Fibroblast of lung (primary cell): ENCODE results near the gene IRGQ. TPM values are rescaled to one million over a fixed set of nuclear protein-coding genes. Genes with fewer than 3 reads are reported as not detected.

Experiments
- DNase-seq, 2 donors: peaks; one replicate each; pipeline versions ENCODE4 v3.0.0 to v3.0.0-alpha.2; 2010; ENCODE audit warnings: low read depth in 2 of 2
- H2AFZ ChIP-seq: 2 replicates; pipeline ENCODE4 v1.5.1; 2012; ENCODE audit warnings: low read length, control low read depth, inconsistent platforms
- H3K27ac ChIP-seq: 2 replicates; pipeline ENCODE4 v1.5.1; 2011; ENCODE audit warnings: low read length, control low read depth; ENCODE audit not compliant: insufficient read depth
- H3K27me3 ChIP-seq: 2 replicates; pipeline ENCODE4 v1.5.1; 2011; ENCODE audit warnings: mild to moderate bottlenecking, low read length; ENCODE audit not compliant: control insufficient read depth, insufficient read depth
- H3K36me3 ChIP-seq: 2 replicates; pipeline ENCODE4 v1.5.1; 2011; ENCODE audit warnings: low read length; ENCODE audit not compliant: control insufficient read depth, insufficient read depth
- H3K4me1 ChIP-seq: 2 replicates; pipeline ENCODE4 v1.5.1; 2011; ENCODE audit warnings: low read length; ENCODE audit not compliant: control insufficient read depth, insufficient read depth; ENCODE audit errors: extremely low read depth
- H3K4me2 ChIP-seq: 2 replicates; pipeline ENCODE4 v1.5.1; 2011; ENCODE audit warnings: low read length, control low read depth; ENCODE audit not compliant: insufficient read depth; ENCODE audit errors: extremely low read depth
- H3K4me3 ChIP-seq, 4 experiments: fragments of 200-600 bp in 1 of 4; sonication (generic) in 1 of 4; replicated peaks in 1 of 4; 2 replicates each; pipeline ENCODE4 v1.5.1; 2011 to 2016; ENCODE audit warnings: low read length in 4 of 4, low read depth in 3 of 4, mild to moderate bottlenecking in 3 of 4, control low read depth in 2 of 4, inconsistent platforms in 1 of 4, mixed read lengths in 1 of 4; ENCODE audit not compliant: insufficient read depth in 1 of 4; ENCODE audit errors: control extremely low read depth in 1 of 4
- H3K79me2 ChIP-seq: 2 replicates; pipeline ENCODE4 v1.5.1; 2012; ENCODE audit warnings: mild to moderate bottlenecking, low read length, inconsistent platforms; ENCODE audit not compliant: control insufficient read depth, insufficient read depth
- H3K9ac ChIP-seq: 2 replicates; pipeline ENCODE4 v1.5.1; 2011; ENCODE audit warnings: mild to moderate bottlenecking, low read length, control low read depth; ENCODE audit not compliant: insufficient read depth
- H3K9me3 ChIP-seq: 2 replicates; pipeline ENCODE4 v1.5.1; 2012; ENCODE audit warnings: low read depth, low read length; ENCODE audit not compliant: control insufficient read depth, insufficient read depth
- H4K20me1 ChIP-seq: 2 replicates; pipeline ENCODE4 v1.5.1; 2011; ENCODE audit warnings: low read length; ENCODE audit not compliant: control insufficient read depth, insufficient read depth; ENCODE audit errors: extremely low read depth
- EZH2 ChIP-seq: IDR thresholded peaks from 2 replicates; pipeline ENCODE4 v1.5.1; 2012; ENCODE audit warnings: low read length, control low read depth, mild to moderate bottlenecking; ENCODE audit errors: missing control alignments
- polyA plus RNA-seq, 2 donors: library from polyadenylated mRNA; depleted of rRNA in 1 of 2; stranded (reverse) in 1 of 2; unstranded in 1 of 2; fragments of >200 nt; gene quantifications; 2 replicates each; pipeline ENCODE4 v1.2.1, GENCODE V29; 2011 to 2012; ENCODE audit warnings: missing spikeins in 1 of 2
- total RNA-seq: library from RNA; depleted of rRNA; stranded (reverse); fragments of >200 nt; gene quantifications from 2 replicates; pipeline ENCODE4 v1.2.1, GENCODE V29; 2014
- TF ChIP-seq, protein P1 (sequence below), 2 donors: IDR thresholded peaks in 1 of 2; conservative IDR thresholded peaks in 1 of 2; 1 replicate in 1 of 2; 2 replicates in 1 of 2; pipeline ENCODE4 v1.5.1; 2011 to 2012; ENCODE audit warnings: low read length in 2 of 2, control low read depth in 1 of 2, inconsistent platforms in 1 of 2, low read depth in 1 of 2, mild to moderate bottlenecking in 1 of 2

IRGQ gene
- total and polyA plus RNA-seq, 2 donors (not counting 1 experiment from before 2014, with no cell fraction given) = 11.7 to 12.2 TPM

GRCh38 chr19:43610493-43610892, 14.6 kb upstream of the IRGQ start:
- no peaks in the 10 kb centered on the region for H3K9me3 ChIP-seq
- H3K79me2 ChIP-seq = peaks cover 2% of the 10 kb centered on the region
- H3K27me3 ChIP-seq = no peaks in the 10 kb centered on the region
- DNase-seq = peak in 1 of 2 donors; percentile 9
- no peak overlapping the region for H3K9ac ChIP-seq
- no peaks in the 10 kb centered on the region for H4K20me1 ChIP-seq
- H3K27ac ChIP-seq = no peak overlapping the region
- H2AFZ ChIP-seq = no peak overlapping the region
- TF ChIP-seq EZH2 = no peak
- TF ChIP-seq, protein P1, sequence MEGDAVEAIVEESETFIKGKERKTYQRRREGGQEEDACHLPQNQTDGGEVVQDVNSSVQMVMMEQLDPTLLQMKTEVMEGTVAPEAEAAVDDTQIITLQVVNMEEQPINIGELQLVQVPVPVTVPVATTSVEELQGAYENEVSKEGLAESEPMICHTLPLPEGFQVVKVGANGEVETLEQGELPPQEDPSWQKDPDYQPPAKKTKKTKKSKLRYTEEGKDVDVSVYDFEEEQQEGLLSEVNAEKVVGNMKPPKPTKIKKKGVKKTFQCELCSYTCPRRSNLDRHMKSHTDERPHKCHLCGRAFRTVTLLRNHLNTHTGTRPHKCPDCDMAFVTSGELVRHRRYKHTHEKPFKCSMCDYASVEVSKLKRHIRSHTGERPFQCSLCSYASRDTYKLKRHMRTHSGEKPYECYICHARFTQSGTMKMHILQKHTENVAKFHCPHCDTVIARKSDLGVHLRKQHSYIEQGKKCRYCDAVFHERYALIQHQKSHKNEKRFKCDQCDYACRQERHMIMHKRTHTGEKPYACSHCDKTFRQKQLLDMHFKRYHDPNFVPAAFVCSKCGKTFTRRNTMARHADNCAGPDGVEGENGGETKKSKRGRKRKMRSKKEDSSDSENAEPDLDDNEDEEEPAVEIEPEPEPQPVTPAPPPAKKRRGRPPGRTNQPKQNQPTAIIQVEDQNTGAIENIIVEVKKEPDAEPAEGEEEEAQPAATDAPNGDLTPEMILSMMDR (conservative IDR thresholded peaks at IDR 0.05 in 1 of 2, IDR thresholded peaks at IDR 0.05 in 1 of 2; ENCODE audit: low read depth in 1 of 2, low read length in 2 of 2) = no peak
- peaks cover 9% of the 10 kb centered on the region for H3K36me3 ChIP-seq
- no peak overlapping the region for H3K4me3 ChIP-seq
- H3K4me1 ChIP-seq = no peaks in the 10 kb centered on the region
- H3K4me2 ChIP-seq = no peak overlapping the region

DNA sequence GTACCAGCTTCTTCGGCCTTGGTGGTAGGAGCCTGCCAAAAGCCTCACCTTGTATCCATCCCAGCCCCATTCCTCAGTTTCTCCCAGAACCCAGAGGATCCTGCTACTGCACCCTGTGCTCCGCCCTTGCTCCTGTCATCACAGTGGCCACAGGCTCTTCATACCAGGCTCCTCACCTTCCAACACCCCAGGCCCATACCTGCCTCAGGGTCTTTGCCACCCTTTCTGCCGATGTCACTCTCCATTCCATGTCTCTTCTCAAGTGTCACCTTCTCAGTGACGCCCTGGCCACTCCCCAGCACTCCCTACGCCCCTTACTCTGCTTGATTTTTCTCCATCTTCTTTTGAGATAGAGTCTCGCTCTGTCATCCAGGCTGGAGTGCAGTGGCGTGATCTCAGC, 13.9 kb upstream of the IRGQ start:
- no peaks in the 10 kb centered on the region for H3K4me1 ChIP-seq
- no peak overlapping the region for H3K27ac ChIP-seq
- no peak overlapping the region for H2AFZ ChIP-seq
- H3K27me3 ChIP-seq = no peaks in the 10 kb centered on the region
- no peak for DNase-seq
- peaks cover 2% of the 10 kb centered on the region for H3K79me2 ChIP-seq
- TF ChIP-seq, protein P1 (conservative IDR thresholded peaks at IDR 0.05 in 1 of 2, IDR thresholded peaks at IDR 0.05 in 1 of 2; ENCODE audit: low read depth in 1 of 2, low read length in 2 of 2) = no peak
- no peak for TF ChIP-seq EZH2
- H3K9ac ChIP-seq = no peak overlapping the region
- no peaks in the 10 kb centered on the region for H3K9me3 ChIP-seq
- peaks cover 9% of the 10 kb centered on the region for H3K36me3 ChIP-seq
- no peaks in the 10 kb centered on the region for H4K20me1 ChIP-seq
- no peak overlapping the region for H3K4me3 ChIP-seq
- H3K4me2 ChIP-seq = no peak overlapping the region

GRCh38 chr19:43607238-43608205, 11.6 kb upstream of the IRGQ start:
- Histone ChIP-seq H2AFZ (no peak overlapping the region), H3K27ac (no peak overlapping the region), H3K36me3 (peaks cover 6% of the 10 kb centered on the region), H3K27me3 (no peaks in the 10 kb centered on the region), H4K20me1 (no peaks in the 10 kb centered on the region), H3K4me3 (no peak overlapping the region), H3K79me2 (no peaks in the 10 kb centered on the region), H3K4me2 (no peak overlapping the region), H3K9ac (no peak overlapping the region), H3K4me1 (no peaks in the 10 kb centered on the region), H3K9me3 (no peaks in the 10 kb centered on the region)
- no peak for DNase-seq
- no peak for TF ChIP-seq EZH2
- TF ChIP-seq, protein P1 (conservative IDR thresholded peaks at IDR 0.05 in 1 of 2, IDR thresholded peaks at IDR 0.05 in 1 of 2; ENCODE audit: low read depth in 1 of 2, low read length in 2 of 2) = no peak
